Transverse colon (tissue), 4 donors: ENCODE measurements around the gene PAFAH1B2.

Source experiments
- EP300 ChIP-seq: sonication (generic); formaldehyde crosslinking; IDR thresholded peaks from one replicate; pipeline ENCODE4 v1.6.1; 2017; ENCODE audit warnings: antibody characterized with exemption, low read depth
- POLR2AphosphoS5 ChIP-seq, 3 donors: sonication (generic); formaldehyde crosslinking; IDR thresholded peaks; one replicate each; pipeline ENCODE4 v1.6.1; 2016; ENCODE audit warnings: antibody characterized with exemption in 3 of 3
- TF ChIP-seq, protein P1 (sequence below), 5 experiments: fragments of 200-600 bp in 3 of 5; fragments of 450-650 bp in 2 of 5; sonication (generic) in 3 of 5; IDR thresholded peaks; 1 replicate in 2 of 5; 2 replicates in 3 of 5; pipeline ENCODE4 v1.5.1; 2016 to 2017; ENCODE audit warnings: antibody characterized with exemption in 5 of 5, inconsistent platforms in 3 of 5, mild to moderate bottlenecking in 2 of 5, moderate library complexity in 1 of 5

DNA sequence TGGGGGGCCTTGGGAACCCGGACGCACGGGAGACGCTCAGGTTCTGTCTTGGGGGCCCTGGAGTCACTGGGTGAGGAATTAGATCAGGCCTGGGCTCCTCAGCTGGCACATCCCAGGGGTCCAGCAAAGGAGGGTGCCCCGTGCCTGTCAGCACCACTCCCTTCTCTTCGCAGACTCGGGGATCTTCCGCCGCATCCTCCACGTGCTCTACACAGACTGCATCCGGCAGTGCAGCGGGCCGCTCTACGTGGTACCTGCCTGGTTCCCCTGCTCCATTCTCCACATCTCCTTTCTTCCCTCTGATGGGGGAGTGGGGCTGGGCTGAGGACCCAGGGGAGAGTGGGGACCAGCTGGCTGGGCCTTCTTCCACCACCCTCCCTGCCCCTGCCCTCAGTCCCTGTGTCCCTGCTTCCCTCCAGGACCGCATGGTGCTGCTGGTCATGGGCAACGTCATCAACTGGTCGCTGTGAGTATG lies 48.4 kb downstream of the PAFAH1B2 start:
- TF ChIP-seq, protein P1, sequence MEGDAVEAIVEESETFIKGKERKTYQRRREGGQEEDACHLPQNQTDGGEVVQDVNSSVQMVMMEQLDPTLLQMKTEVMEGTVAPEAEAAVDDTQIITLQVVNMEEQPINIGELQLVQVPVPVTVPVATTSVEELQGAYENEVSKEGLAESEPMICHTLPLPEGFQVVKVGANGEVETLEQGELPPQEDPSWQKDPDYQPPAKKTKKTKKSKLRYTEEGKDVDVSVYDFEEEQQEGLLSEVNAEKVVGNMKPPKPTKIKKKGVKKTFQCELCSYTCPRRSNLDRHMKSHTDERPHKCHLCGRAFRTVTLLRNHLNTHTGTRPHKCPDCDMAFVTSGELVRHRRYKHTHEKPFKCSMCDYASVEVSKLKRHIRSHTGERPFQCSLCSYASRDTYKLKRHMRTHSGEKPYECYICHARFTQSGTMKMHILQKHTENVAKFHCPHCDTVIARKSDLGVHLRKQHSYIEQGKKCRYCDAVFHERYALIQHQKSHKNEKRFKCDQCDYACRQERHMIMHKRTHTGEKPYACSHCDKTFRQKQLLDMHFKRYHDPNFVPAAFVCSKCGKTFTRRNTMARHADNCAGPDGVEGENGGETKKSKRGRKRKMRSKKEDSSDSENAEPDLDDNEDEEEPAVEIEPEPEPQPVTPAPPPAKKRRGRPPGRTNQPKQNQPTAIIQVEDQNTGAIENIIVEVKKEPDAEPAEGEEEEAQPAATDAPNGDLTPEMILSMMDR (IDR thresholded peaks at IDR 0.05) = no peak
- no peak for TF ChIP-seq POLR2AphosphoS5 (IDR thresholded peaks at IDR 0.05)
- TF ChIP-seq EP300 = no peak
